NCI-H146 treated with DMSO at 0.1 percent for 48 hours (cell line): ENCODE measurements around the gene MRPL27.
A peak's percentile ranks its signal among the peaks of the same experiment; 100 is the strongest.
"Not testable (repeated sequence)": the region's sequence is repeated elsewhere in the genome, so short reads cannot be mapped to it uniquely, and the experiment has no call there.

Experiments used
- DNase-seq: peaks from one replicate; lab custom pipeline; 2025; ENCODE audit not compliant: unreplicated experiment; lab: John Stamatoyannopoulos, UW

Gene MRPL27

DNA sequence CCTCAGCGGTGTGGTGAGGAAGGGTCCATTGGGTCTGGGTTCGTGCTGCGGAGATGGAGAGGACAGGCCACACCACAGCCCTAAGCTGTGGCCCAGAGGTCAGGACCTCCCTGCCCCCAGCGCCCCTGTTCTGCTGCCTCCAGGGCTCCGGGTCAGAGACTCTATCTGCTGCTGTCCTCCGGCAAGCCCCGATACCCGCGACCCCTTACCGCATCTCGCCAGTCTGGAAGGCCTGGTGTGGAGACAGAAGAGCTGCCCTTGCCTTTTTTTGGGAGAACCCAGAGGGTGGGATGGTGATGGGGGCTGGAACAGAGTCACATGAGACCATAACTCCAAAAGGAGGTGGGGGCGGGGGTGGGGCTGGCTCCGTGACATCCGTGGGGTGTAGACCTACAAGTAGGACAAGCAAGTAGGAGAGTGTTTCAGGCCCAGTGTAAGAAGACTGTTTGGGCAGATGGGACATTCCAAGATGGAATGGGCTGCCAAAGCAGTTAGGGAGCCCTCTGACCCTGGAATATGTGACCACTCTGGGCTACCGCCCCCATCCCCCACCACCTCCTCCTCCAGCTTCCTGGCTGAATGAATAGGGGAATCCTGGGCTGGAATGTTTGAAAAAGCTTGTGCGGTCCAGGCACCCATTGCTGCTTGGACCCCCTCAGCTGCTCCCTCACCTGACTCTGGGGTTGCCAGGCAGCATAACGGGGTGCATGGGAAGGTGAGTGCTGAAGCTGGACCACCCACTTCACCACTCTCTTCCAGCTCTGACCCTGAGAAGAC, 25.7 kb downstream of the MRPL27 start:
- no peak for DNase-seq

DNA sequence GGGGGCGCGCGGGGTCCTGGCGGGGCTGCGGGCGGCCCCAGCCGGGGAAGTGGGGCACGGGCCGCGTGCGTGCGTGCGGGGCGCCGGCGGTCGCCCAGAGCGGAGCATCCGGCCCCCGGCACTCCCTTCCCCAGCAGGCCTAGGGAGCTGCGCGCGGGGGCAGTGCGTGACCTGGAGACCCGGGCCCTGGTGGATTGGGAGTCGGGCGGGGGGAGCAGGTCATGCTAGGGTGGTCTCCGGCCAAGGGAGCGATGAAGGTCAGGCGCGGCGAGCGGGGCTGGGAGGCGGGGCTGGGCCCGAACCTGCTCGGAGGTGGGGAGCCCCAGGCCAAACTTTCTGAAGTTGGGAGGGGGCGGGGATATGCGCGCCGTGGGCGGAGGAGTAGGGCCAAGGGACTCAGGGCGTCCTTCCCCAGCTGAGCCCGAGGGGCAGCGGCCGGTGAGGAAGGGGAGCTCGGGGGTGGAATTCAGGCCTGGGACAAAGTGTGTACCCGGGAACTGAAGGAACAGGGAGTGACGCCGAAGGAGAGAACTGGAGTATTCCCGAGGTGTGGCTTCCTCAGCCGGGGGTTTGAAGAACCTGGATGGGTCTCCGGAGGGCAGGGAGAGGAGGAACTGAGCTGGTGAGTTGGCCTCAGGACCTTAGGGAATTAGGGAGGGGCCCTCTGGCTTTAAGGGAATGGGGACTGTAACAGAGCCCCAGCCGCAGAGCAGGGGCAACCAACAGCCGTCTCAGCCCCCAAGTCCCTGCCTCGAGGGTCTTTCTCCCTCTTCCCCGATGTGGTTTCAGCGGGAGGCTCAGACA, 26.5 kb downstream of the MRPL27 start:
- no peak for DNase-seq

DNA sequence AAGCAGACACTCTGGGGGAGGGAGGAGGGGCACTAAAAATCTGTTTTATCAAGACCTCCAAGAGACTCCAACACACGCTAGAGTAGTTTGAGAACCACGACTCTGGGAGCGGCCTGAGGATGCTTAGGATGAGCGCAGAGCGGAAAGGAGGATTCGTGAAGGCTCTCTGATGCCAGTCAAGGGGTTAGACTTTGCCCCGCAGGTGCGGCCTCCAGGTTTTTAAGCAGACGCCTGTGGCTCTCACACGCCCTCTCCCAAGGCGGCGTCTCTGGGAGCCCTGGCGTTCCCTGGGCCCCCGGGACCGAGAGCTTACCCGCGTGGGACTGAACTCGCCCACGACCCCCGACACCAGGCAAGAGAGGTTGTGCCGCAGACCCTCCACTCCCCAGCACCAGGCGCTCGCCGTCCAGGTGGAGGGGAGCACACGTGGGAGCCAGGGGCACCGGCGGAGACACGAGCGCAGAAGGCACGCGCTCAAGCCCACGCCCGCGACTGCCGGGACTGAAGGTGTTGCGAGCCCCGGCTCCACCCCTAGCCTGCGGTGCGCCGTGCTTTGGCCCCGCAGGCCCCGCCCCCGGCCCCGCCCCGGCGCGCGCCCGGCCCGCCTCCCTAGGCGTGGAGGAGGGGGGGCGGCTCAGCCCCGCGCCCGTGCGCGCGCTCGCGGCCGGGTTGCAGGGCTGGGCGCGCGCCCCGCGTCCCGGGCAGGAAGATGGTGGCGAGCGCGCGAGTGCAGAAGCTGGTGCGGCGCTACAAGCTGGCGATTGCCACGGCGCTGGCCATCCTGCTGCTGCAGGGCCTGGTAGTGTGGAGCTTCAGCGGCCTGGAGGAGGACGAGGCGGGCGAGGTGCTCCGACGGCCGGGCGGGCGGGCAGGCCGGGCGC, 27.3 kb downstream of the MRPL27 start, which contains the start of gene XYLT2:
TSS of gene XYLT2 (plus strand) at position 695 of the 881 bp plus-strand sequence. CDS start at position 710, 15 bp downstream.
- DNase-seq = peak; percentile 36

- peak; percentile 12 for DNase-seq
Observed at GRCh38 chr17:50344731-50345365, 28.1 kb downstream of the MRPL27 start.

- no peak for DNase-seq
Observed at GRCh38 chr17:50339381-50339780, 33.6 kb downstream of the MRPL27 start.

DNA sequence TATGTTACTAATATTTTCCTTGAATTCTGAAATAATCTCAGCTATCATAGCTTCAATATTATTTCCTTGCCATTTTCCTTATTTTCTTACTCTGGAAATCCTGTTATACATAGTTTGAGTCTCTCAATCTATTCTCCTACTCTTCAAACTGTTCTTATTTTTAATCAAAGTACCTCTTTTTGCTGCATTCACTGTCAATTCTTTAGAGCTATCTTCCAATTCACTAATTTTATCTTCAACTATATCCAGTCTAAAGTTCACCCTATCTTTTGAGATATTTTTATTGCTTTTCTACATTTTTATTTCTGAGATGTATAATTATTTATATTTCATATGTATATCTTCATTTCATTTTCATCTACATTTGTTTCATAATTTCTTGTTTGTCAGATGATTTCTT, 34.3 kb downstream of the MRPL27 start:
- DNase-seq = no peak

DNA sequence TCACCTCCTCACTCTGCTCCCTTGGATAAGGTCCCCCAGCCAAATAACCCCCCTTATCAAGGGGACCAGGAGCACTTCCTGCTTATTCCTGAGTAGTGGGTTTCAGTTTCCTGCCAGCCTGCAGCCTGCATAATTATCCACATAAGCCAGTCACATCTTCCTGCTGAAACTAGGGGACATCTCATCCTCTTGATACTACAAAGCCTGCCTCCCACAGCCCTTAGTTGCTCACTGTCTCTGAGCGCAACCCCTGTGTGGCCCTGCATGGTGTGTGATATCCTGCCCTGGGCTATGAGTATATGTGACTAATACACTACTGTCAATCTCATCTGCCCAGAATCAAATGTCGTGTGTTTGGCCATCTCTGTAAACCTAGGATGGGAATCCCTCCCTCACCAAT, 35.0 kb downstream of the MRPL27 start:
- DNase-seq = no peak

- not testable (repeated sequence) for DNase-seq
Observed at GRCh38 chr17:50333291-50334057, 39.5 kb downstream of the MRPL27 start.

DNA sequence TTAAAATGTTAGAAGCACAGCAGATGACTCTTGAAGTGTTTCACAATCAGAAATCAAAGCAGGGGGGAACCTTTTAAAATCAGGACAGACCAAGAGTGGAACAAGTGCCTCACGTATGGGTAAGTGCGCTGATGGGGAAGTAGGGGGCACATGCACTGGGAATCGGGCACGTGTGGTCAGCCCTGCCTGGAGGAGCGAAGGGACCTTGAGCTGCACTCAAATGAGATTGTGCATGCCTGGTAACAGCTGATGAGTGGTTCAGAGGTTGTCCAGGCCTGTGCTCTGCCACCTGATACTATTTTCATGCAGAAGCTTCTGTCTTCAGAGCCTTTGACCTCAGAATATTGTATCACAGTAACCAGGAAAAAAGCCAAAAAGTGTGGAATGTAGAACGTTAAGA, 40.8 kb downstream of the MRPL27 start:
- DNase-seq = no peak

DNA sequence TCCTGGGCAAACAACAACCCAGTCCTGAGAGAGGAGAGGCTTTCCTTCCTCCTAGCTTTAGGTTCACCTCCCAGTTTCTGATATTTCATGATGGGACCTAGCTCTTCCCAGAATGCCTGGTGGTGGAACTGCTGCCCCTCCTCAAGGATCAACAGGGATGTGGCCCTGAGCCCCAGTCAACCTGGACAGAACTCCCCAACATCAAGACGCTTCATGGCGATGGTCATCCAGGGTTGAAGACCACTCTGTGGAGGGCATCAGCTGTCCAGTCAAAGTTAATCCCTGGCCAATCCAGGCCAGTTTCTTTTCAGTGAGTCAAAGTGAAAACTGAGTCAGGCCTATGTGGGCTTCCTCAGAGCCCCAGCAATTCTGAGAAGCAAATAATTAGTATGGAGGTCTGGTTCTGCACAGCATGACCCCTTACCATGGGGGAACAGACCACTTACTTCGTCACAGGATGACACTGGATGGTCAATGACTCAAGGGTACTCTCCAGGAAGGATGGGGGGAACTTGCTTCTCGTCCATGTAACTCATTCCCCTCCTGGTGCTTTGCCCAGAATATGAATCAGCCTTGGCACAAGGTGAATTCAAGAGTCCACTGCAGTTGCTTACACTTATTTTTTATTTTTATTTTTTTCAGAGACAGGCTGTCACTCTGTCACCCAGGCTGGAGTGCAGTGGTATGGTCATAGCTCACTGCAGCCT, 41.7 kb downstream of the MRPL27 start:
- DNase-seq = no peak

- DNase-seq = no peak
Observed at GRCh38 chr17:50330151-50330775, 42.7 kb downstream of the MRPL27 start.

- no peak for DNase-seq
Observed at GRCh38 chr17:50329716-50330115, 43.3 kb downstream of the MRPL27 start.

DNA sequence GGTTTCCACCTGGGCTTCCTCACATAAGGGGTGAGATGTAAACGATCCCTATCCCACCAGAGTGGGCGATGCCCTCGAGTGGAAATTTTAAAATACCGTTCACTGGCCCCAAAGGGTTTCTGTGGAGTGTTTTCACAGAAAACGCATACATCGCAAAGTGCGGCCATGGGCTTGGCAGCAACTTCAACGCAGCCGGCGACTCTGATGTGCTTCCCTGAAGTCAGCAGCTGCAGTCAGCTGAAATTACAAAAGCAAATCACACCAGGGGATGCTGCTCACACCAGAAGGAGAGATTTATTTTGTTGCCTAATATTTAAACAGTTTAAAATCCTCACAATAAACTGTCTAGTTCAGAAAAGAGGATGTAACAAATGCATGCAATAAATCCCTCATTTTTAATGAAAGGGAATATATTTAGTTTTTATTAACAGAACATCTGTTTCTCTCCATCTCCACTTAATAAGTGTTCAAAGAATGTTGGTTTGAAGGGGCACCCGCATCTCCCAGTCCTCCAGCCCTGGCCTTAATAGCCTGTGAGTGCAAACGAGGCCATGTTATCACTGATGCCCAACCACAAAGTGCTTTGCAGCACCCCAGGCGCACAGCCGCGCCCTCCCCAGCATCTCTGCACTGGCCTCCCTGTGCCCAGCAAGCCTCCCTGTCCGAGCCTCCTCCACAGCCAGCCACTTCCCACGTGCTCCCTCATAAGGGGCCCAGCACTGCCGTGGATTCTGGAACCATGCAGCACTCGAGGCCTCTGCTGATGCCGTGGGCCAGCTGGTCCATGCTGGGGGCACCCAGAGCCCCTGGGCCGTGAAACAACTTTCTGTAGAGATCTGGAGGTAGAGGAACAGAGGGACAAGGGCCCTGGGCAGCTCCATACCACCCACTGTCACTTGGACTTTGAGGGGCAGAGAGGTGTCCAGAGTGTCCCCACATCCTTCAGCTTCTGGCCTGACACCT, 44.3 kb downstream of the MRPL27 start:
- DNase-seq = peak; percentile 14

DNA sequence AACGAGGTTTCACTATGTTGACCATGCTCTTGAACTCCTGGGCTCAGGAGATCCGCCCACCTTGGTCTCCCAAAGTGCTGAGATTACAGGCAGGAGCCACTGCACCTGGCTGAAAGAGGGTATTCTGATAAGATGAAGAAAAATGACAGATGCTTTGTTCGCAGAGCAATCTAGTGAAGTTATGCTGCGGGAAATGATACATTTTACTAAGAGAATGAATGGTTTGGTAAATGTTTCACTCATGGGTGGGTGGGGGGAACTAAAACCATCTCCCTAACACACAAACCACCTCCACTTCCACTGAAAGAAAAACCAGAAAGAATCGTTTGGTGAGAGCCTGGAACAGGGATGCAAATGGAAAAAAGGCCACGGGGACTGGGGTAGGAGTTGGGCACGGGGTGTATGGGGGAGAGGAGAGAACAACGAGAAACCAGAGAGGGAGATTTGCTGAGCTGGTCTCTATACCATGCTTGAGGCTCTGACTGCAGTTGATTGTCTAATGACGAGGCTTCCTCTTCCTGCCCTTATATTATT, 46.1 kb downstream of the MRPL27 start:
- no peak for DNase-seq

- no peak for DNase-seq
Observed at GRCh38 chr17:50325906-50326305, 47.1 kb downstream of the MRPL27 start.

GRCh38 chr17:50323060-50323459, 49.9 kb downstream of the MRPL27 start:
- no peak for DNase-seq

GRCh38 chr17:50322271-50322670, 50.7 kb downstream of the MRPL27 start:
- DNase-seq = no peak
